CD4-positive, alpha-beta T cell treated with Interleukin-4 for 4 hours (primary cell): ENCODE results near the gene COBL.

Source experiments
- DNase-seq: peaks from one replicate; pipeline ENCODE4 v3.0.0-alpha.2; 2020

The COBL gene

GRCh38 chr7:51325261-51325676 is 8.7 kb upstream of the COBL start:
- no peak for DNase-seq

- no peak for DNase-seq
Observed at GRCh38 chr7:51324206-51324898, 7.7 kb upstream of the COBL start.

GRCh38 chr7:51321961-51322515 is 5.4 kb upstream of the COBL start:
- DNase-seq: no peak

GRCh38 chr7:51318886-51319579 is 2.4 kb upstream of the COBL start:
- no peak for DNase-seq

GRCh38 chr7:51318001-51318400 is 1.4 kb upstream of the COBL start:
- no peak for DNase-seq

GRCh38 chr7:51317582-51317910 is 937 bp upstream of the COBL start:
- no peak for DNase-seq

- no peak for DNase-seq
Observed at GRCh38 chr7:51316262-51316665, 345 bp downstream of the COBL start.

GRCh38 chr7:51315393-51316261 is 982 bp downstream of the COBL start:
- DNase-seq: no peak

GRCh38 chr7:51314726-51315125 is 1.9 kb downstream of the COBL start:
- no peak for DNase-seq

GRCh38 chr7:51313738-51314425 is 2.7 kb downstream of the COBL start:
- DNase-seq: no peak

- no peak for DNase-seq
Observed at GRCh38 chr7:51312951-51313737, 3.5 kb downstream of the COBL start.

- no peak for DNase-seq
Observed at GRCh38 chr7:51311166-51311565, 5.4 kb downstream of the COBL start.

GRCh38 chr7:51310131-51310583 is 6.5 kb downstream of the COBL start:
- DNase-seq: no peak

- no peak for DNase-seq
Observed at GRCh38 chr7:51309361-51310130, 7.1 kb downstream of the COBL start.

- DNase-seq: no peak
Observed at GRCh38 chr7:51308696-51309095, 7.9 kb downstream of the COBL start.

- DNase-seq: no peak
Observed at GRCh38 chr7:51308265-51308664, 8.3 kb downstream of the COBL start.

- DNase-seq: no peak
Observed at GRCh38 chr7:51307651-51308210, 8.9 kb downstream of the COBL start.

- no peak for DNase-seq
Observed at GRCh38 chr7:51306761-51307160, 9.8 kb downstream of the COBL start.

- no peak for DNase-seq
Observed at GRCh38 chr7:51304729-51305128, 11.9 kb downstream of the COBL start.

GRCh38 chr7:51303142-51303525 is 13.5 kb downstream of the COBL start:
- DNase-seq: no peak

GRCh38 chr7:51301806-51302205 is 14.8 kb downstream of the COBL start:
- no peak for DNase-seq
